ENCODE data around the gene L1CAM.

The L1CAM gene

DNA sequence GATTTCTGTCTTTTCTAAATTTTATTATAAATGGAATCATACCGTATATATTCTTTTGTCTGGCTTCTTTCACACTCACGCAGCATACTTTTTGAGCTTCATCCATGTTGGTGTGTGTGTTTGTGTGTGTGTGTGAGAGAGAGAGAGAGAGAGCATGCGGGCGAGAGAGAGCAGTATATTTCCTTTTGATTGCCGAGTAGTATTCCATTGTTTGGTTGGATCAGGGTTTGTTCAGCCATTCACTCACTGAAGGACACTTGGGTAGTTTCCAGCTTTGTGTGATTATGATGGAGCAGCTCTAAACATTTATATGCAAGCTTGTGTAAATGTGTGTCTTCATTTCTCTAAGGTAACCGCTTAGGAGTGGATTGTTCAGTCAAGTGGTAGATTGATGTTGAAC lies 3.1 kb upstream of the L1CAM start:
- TF ChIP-seq, protein P1, sequence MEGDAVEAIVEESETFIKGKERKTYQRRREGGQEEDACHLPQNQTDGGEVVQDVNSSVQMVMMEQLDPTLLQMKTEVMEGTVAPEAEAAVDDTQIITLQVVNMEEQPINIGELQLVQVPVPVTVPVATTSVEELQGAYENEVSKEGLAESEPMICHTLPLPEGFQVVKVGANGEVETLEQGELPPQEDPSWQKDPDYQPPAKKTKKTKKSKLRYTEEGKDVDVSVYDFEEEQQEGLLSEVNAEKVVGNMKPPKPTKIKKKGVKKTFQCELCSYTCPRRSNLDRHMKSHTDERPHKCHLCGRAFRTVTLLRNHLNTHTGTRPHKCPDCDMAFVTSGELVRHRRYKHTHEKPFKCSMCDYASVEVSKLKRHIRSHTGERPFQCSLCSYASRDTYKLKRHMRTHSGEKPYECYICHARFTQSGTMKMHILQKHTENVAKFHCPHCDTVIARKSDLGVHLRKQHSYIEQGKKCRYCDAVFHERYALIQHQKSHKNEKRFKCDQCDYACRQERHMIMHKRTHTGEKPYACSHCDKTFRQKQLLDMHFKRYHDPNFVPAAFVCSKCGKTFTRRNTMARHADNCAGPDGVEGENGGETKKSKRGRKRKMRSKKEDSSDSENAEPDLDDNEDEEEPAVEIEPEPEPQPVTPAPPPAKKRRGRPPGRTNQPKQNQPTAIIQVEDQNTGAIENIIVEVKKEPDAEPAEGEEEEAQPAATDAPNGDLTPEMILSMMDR (conservative IDR thresholded peaks at IDR 0.05; ENCODE audit: control insufficient read depth, insufficient read depth, low read depth, low read length) = no peak
- DNase-seq (ENCODE audit: low read depth) = no peak
- H3K4me3 ChIP-seq (ENCODE audit: control insufficient read depth, low read depth, low read length) = no peak overlapping the region

DNA sequence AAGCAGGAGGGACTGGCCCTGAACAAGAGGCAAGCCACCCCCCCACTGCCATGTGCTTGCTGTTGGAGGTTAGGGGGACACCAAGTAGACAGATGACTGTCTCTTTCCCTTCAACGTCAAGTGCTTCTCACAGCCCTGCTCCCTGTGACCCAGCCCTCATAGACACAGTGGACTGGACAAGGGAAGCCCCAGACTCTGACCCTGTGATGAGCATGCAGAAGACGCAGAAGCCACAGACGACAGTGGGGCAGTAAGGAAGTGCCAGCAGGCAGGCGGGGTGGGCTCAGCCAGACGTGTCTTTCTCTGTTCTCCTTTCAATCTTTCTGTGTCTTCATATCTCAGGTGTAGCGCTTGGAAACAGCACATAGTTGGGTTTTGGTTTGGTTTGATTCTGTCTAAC lies 2.4 kb upstream of the L1CAM start:
- H3K4me3 ChIP-seq (ENCODE audit: control insufficient read depth, low read depth, low read length) = no peak overlapping the region
- DNase-seq (ENCODE audit: low read depth) = no peak
- TF ChIP-seq, protein P1 (conservative IDR thresholded peaks at IDR 0.05; ENCODE audit: control insufficient read depth, insufficient read depth, low read depth, low read length) = no peak

DNA sequence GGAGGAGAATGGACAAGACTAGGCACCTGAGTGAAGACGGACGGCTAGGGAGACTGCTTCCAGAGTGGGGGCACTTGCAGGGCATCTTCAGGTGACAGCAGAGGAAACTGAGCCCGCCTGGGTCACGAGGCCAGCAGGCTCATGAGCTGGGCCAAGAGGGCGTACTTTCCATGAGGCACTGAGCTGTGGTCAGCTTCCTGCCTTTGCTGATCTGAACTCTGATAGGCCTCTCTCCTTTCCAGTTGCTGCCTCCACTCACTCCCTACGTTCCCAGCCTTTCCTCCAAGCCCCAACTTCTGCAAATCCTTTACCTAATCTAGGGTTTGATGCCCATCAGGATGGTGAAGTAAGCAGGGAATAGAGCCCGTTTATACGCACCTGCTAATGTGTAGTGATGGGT lies 1.4 kb upstream of the L1CAM start:
- TF ChIP-seq, protein P1 (conservative IDR thresholded peaks at IDR 0.05; ENCODE audit: control insufficient read depth, insufficient read depth, low read depth, low read length) = no peak
- DNase-seq (ENCODE audit: low read depth) = no peak

DNA sequence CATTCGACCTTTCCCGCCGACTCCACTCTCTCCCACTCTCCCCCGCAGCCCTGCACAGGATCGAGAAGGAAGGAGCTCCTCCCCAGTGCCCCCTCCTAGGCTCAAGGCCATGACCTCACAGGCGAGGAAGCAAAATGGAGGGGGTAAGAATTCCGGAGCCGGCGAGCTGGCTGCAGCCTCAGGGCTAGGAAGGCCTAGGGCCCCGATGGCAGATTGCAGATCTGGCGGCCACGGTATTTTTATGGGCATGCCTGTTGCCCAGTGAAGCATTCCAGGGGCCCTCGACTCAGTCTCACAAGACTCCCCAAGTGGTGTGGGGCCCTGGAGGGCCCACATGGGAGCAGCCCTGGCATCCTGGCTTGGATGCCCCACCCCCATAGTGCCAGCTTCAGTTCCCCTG lies 942 bp upstream of the L1CAM start:
- H3K4me3 ChIP-seq (ENCODE audit: control insufficient read depth, low read depth, low read length) = no peak overlapping the region
- DNase-seq (ENCODE audit: low read depth) = no peak
- TF ChIP-seq, protein P1 (conservative IDR thresholded peaks at IDR 0.05; ENCODE audit: control insufficient read depth, insufficient read depth, low read depth, low read length) = no peak

More for the DNA sequence above, 1.4 kb upstream of the L1CAM start:
- H3K4me3 ChIP-seq (ENCODE audit: control insufficient read depth, low read depth, low read length) = no peak overlapping the region

DNA sequence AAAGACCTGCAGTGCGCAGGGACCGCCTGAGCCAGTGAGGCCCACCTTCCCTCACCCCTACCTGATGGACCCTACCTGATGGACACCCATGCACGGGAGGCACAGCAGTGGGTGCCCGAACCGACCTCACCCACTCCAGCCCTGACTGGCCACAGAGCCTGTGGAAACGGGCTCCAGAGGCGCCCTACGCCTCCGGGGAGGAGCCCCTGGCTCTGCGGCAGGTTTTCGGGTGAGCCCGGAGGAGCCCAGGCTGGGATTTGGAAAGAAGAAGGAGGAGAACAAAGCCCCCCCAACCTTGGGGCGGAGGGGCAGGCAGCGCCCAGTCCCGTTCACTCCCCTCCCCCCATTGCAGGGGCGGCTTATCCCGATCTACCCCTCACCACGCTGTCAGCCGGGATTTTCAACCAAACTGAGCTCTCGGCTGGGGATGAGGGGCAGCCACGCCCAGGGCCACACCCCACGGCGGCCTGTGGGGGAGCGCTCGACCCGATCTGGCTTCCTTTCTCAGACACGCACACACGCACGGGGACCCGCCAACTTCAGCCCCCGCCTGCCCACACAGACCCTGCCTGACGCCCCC lies 675 bp downstream of the L1CAM start:
- H3K4me3 ChIP-seq (ENCODE audit: control insufficient read depth, low read depth, low read length) = no peak overlapping the region
- no peak for DNase-seq (ENCODE audit: low read depth)
- TF ChIP-seq, protein P1 (conservative IDR thresholded peaks at IDR 0.05; ENCODE audit: control insufficient read depth, insufficient read depth, low read depth, low read length) = no peak

DNA sequence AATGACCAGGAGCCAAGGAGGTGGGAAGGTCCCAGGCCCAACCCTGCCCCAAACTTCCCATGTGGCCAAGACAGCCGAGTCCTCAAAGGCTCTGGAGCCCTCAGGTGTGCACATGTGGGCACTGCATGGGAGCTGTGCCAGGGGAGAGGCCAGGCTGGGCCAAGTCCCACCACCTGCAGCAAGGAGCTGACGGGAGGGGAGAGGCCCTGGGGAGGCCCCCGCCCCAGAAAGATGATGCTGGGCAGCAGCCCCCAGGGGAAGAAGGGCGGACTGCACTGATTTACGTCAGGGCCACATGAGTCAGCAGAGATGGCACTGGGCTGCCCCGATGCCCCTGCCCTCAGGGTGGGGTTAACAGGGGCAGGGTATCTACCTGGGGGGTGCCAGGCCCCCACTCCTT lies 1.4 kb downstream of the L1CAM start:
- no peak overlapping the region for H3K4me3 ChIP-seq (ENCODE audit: control insufficient read depth, low read depth, low read length)
- no peak for DNase-seq (ENCODE audit: low read depth)
- TF ChIP-seq, protein P1 (conservative IDR thresholded peaks at IDR 0.05; ENCODE audit: control insufficient read depth, insufficient read depth, low read depth, low read length) = no peak

DNA sequence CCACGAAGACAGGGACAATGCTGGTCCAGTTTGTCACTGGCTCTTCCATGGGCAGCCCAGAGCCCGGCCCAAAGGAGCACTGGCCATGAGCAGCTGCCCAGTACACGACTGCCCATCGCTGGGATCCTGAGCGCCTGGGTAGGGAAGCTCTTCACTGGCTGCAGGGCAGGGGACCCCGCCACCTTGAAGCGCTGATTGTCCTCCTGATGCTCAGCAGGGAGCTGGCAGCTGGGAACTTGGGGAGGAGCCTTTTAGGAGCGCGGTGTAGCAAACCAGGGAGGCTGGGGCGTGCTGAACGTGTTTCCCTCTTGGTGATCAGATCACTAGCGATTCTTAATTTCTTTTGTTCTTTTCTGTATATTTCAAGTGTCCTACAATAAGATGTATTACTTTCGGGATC lies 1.8 kb downstream of the L1CAM start:
- H3K4me3 ChIP-seq (ENCODE audit: control insufficient read depth, low read depth, low read length) = no peak overlapping the region
- TF ChIP-seq, protein P1 (conservative IDR thresholded peaks at IDR 0.05; ENCODE audit: control insufficient read depth, insufficient read depth, low read depth, low read length) = no peak
- no peak for DNase-seq (ENCODE audit: low read depth)
